Measurements from ENCODE around the gene SIAH1. TPM values are rescaled to one million over a fixed set of nuclear protein-coding genes. Genes with fewer than 3 reads are reported as not detected.

SIAH1 gene
- total RNA-seq, 1 experiment from 2014 or later = 29.9 TPM

GRCh38 chr16:48365025-48365600 lies 20.1 kb downstream of the SIAH1 start:
- H3K9me3 Mint-ChIP-seq = no peaks in the 10 kb centered on the region
- ATAC-seq = no peak
- ChIA-PET CTCF (interaction anchor here (0.6 to 1.8 kb wide), 6 partner anchors 8 to 984 kb away, joined by 3 to 26 read pairs (median 7); no protein-coding TSS in a partner anchor), POLR2A (interaction anchor here (0.5 to 3.5 kb wide), 7 partner anchors 12 to 321 kb away, joined by 3 to 28 read pairs (median 8); partner anchors contain the start of gene SIAH1)
- H3K27me3 Mint-ChIP-seq (ENCODE audit: low read depth) = no peaks in the 10 kb centered on the region
- H3K4me3 Mint-ChIP-seq = peak overlapping the region; percentile 79
- peak overlapping the region; percentile 86 for H3K27ac Mint-ChIP-seq
- no peak for TF ChIP-seq USF2 (CRISPR knock-in tag; IDR thresholded peaks at IDR 0.05)
- TF ChIP-seq OVOL2 (CRISPR knock-in tag; IDR thresholded peaks at IDR 0.05; ENCODE audit: borderline replicate concordance) = no peak
- no peak for TF ChIP-seq ZNF121 (CRISPR knock-in tag; IDR thresholded peaks at IDR 0.05)
- no peak for TF ChIP-seq ZNF219 (CRISPR knock-in tag; IDR thresholded peaks at IDR 0.05; ENCODE audit: borderline replicate concordance)
- no peak for TF ChIP-seq RORB (CRISPR knock-in tag; IDR thresholded peaks at IDR 0.05)
- TF ChIP-seq, protein P1, sequence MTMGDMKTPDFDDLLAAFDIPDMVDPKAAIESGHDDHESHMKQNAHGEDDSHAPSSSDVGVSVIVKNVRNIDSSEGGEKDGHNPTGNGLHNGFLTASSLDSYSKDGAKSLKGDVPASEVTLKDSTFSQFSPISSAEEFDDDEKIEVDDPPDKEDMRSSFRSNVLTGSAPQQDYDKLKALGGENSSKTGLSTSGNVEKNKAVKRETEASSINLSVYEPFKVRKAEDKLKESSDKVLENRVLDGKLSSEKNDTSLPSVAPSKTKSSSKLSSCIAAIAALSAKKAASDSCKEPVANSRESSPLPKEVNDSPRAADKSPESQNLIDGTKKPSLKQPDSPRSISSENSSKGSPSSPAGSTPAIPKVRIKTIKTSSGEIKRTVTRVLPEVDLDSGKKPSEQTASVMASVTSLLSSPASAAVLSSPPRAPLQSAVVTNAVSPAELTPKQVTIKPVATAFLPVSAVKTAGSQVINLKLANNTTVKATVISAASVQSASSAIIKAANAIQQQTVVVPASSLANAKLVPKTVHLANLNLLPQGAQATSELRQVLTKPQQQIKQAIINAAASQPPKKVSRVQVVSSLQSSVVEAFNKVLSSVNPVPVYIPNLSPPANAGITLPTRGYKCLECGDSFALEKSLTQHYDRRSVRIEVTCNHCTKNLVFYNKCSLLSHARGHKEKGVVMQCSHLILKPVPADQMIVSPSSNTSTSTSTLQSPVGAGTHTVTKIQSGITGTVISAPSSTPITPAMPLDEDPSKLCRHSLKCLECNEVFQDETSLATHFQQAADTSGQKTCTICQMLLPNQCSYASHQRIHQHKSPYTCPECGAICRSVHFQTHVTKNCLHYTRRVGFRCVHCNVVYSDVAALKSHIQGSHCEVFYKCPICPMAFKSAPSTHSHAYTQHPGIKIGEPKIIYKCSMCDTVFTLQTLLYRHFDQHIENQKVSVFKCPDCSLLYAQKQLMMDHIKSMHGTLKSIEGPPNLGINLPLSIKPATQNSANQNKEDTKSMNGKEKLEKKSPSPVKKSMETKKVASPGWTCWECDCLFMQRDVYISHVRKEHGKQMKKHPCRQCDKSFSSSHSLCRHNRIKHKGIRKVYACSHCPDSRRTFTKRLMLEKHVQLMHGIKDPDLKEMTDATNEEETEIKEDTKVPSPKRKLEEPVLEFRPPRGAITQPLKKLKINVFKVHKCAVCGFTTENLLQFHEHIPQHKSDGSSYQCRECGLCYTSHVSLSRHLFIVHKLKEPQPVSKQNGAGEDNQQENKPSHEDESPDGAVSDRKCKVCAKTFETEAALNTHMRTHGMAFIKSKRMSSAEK (CRISPR knock-in tag; IDR thresholded peaks at IDR 0.05; ENCODE audit: borderline replicate concordance) = no peak
- TF ChIP-seq CTCF (IDR thresholded peaks at IDR 0.05) = no peak
- TF ChIP-seq, protein P2, sequence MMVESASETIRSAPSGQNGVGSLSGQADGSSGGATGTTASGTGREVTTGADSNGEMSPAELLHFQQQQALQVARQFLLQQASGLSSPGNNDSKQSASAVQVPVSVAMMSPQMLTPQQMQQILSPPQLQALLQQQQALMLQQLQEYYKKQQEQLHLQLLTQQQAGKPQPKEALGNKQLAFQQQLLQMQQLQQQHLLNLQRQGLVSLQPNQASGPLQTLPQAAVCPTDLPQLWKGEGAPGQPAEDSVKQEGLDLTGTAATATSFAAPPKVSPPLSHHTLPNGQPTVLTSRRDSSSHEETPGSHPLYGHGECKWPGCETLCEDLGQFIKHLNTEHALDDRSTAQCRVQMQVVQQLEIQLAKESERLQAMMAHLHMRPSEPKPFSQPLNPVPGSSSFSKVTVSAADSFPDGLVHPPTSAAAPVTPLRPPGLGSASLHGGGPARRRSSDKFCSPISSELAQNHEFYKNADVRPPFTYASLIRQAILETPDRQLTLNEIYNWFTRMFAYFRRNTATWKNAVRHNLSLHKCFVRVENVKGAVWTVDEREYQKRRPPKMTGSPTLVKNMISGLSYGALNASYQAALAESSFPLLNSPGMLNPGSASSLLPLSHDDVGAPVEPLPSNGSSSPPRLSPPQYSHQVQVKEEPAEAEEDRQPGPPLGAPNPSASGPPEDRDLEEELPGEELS (CRISPR knock-in tag; IDR thresholded peaks at IDR 0.05) = no peak
- TF ChIP-seq, protein P3, sequence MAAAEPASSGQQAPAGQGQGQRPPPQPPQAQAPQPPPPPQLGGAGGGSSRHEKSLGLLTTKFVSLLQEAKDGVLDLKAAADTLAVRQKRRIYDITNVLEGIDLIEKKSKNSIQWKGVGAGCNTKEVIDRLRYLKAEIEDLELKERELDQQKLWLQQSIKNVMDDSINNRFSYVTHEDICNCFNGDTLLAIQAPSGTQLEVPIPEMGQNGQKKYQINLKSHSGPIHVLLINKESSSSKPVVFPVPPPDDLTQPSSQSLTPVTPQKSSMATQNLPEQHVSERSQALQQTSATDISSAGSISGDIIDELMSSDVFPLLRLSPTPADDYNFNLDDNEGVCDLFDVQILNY (CRISPR knock-in tag; IDR thresholded peaks at IDR 0.05) = no peak
- no peak for TF ChIP-seq NFYB (CRISPR knock-in tag; conservative IDR thresholded peaks at IDR 0.05; ENCODE audit: low read depth)
- no peak for TF ChIP-seq ZNF138 (CRISPR knock-in tag; conservative IDR thresholded peaks at IDR 0.05)
- TF ChIP-seq, protein P4, sequence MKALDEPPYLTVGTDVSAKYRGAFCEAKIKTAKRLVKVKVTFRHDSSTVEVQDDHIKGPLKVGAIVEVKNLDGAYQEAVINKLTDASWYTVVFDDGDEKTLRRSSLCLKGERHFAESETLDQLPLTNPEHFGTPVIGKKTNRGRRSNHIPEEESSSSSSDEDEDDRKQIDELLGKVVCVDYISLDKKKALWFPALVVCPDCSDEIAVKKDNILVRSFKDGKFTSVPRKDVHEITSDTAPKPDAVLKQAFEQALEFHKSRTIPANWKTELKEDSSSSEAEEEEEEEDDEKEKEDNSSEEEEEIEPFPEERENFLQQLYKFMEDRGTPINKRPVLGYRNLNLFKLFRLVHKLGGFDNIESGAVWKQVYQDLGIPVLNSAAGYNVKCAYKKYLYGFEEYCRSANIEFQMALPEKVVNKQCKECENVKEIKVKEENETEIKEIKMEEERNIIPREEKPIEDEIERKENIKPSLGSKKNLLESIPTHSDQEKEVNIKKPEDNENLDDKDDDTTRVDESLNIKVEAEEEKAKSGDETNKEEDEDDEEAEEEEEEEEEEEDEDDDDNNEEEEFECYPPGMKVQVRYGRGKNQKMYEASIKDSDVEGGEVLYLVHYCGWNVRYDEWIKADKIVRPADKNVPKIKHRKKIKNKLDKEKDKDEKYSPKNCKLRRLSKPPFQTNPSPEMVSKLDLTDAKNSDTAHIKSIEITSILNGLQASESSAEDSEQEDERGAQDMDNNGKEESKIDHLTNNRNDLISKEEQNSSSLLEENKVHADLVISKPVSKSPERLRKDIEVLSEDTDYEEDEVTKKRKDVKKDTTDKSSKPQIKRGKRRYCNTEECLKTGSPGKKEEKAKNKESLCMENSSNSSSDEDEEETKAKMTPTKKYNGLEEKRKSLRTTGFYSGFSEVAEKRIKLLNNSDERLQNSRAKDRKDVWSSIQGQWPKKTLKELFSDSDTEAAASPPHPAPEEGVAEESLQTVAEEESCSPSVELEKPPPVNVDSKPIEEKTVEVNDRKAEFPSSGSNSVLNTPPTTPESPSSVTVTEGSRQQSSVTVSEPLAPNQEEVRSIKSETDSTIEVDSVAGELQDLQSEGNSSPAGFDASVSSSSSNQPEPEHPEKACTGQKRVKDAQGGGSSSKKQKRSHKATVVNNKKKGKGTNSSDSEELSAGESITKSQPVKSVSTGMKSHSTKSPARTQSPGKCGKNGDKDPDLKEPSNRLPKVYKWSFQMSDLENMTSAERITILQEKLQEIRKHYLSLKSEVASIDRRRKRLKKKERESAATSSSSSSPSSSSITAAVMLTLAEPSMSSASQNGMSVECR (CRISPR knock-in tag; IDR thresholded peaks at IDR 0.05; ENCODE audit: borderline replicate concordance) = no peak
- no peak for TF ChIP-seq GRHL2 (CRISPR knock-in tag; IDR thresholded peaks at IDR 0.05; ENCODE audit: insufficient replicate concordance, severe bottlenecking)
- no peak for TF ChIP-seq ZNF232 (CRISPR knock-in tag; IDR thresholded peaks at IDR 0.05)
- peaks cover 6% of the 10 kb centered on the region for H3K36me3 Mint-ChIP-seq
- H3K4me1 Mint-ChIP-seq = peaks cover 51% of the 10 kb centered on the region
- no peak for DNase-seq (ENCODE audit: low spot score)

Data from WTC11 (cell line).